ENCODE results near the gene KIF5A.

DNA sequence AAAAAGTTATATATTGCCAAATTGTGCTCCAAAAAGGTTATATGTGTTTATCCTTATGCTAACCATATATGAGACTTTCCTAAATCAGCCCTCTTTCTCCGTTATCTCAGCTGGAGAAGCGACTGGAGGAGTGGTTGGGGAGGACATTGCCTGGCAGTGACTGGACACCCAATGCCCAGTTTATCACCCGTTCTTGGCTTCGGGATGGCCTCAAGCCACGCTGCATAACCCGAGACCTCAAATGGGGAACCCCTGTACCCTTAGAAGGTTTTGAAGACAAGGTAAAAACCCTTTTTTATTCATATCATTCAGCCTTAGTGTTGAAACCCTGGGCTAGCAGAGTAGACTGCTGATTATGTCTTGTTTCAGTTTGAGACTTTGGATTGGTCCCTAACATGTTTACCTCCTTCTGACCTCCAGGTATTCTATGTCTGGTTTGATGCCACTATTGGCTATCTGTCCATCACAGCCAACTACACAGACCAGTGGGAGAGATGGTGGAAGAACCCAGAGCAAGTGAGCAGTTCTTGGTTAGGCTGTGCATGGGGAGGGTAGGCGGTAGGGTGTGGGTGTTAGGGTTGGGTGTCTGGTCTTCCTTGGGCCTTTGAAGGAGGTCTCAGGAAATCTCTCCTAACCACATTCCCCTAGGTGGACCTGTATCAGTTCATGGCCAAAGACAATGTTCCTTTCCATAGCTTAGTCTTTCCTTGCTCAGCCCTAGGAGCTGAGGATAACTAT, 38.1 kb upstream of the KIF5A start:
- TF ChIP-seq, protein P1, sequence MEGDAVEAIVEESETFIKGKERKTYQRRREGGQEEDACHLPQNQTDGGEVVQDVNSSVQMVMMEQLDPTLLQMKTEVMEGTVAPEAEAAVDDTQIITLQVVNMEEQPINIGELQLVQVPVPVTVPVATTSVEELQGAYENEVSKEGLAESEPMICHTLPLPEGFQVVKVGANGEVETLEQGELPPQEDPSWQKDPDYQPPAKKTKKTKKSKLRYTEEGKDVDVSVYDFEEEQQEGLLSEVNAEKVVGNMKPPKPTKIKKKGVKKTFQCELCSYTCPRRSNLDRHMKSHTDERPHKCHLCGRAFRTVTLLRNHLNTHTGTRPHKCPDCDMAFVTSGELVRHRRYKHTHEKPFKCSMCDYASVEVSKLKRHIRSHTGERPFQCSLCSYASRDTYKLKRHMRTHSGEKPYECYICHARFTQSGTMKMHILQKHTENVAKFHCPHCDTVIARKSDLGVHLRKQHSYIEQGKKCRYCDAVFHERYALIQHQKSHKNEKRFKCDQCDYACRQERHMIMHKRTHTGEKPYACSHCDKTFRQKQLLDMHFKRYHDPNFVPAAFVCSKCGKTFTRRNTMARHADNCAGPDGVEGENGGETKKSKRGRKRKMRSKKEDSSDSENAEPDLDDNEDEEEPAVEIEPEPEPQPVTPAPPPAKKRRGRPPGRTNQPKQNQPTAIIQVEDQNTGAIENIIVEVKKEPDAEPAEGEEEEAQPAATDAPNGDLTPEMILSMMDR (IDR thresholded peaks at IDR 0.05; ENCODE audit: low read depth, low read length), result no peak
- no peak for TF ChIP-seq EZH2phosphoT487 (IDR thresholded peaks at IDR 0.05; ENCODE audit: low read depth)

Data from OCI-LY3 (cell line).